Skeletal muscle cell (primary cell): ENCODE results near the gene MAML3.

Experiments
- DNase-seq: peaks from one replicate; pipeline ENCODE4 v3.0.0-alpha.2; 2010; ENCODE audit warnings: low read depth
- H3K4me3 ChIP-seq: 2 replicates; pipeline ENCODE4 v1.5.1; 2011; ENCODE audit warnings: low read depth, mild to moderate bottlenecking, control low read depth, low read length, moderate library complexity

The MAML3 gene

GRCh38 chr4:139986689-139987501, 167.1 kb downstream of the MAML3 start:
- peak; percentile 23 for DNase-seq
- H3K4me3 ChIP-seq: no peak overlapping the region

- no peak overlapping the region for H3K4me3 ChIP-seq
- DNase-seq: no peak
Observed at GRCh38 chr4:139986106-139986505, 167.9 kb downstream of the MAML3 start.

- H3K4me3 ChIP-seq: no peak overlapping the region
- no peak for DNase-seq
Observed at GRCh38 chr4:139985401-139985800, 168.6 kb downstream of the MAML3 start.

- no peak for DNase-seq
- H3K4me3 ChIP-seq: no peak overlapping the region
Observed at GRCh38 chr4:139984471-139984870, 169.5 kb downstream of the MAML3 start.

- DNase-seq: no peak
- H3K4me3 ChIP-seq: no peak overlapping the region
Observed at GRCh38 chr4:139978692-139979091, 175.3 kb downstream of the MAML3 start.

GRCh38 chr4:139977838-139978609, 176.0 kb downstream of the MAML3 start:
- no peak for DNase-seq
- H3K4me3 ChIP-seq: no peak overlapping the region

- no peak overlapping the region for H3K4me3 ChIP-seq
- DNase-seq: peak; percentile 35
Observed at GRCh38 chr4:139975830-139976272, 178.1 kb downstream of the MAML3 start.

GRCh38 chr4:139973616-139974015, 180.4 kb downstream of the MAML3 start:
- DNase-seq: no peak
- no peak overlapping the region for H3K4me3 ChIP-seq

GRCh38 chr4:139973015-139973414, 181.0 kb downstream of the MAML3 start:
- no peak for DNase-seq
- H3K4me3 ChIP-seq: no peak overlapping the region

- DNase-seq: no peak
- no peak overlapping the region for H3K4me3 ChIP-seq
Observed at GRCh38 chr4:139972305-139972704, 181.7 kb downstream of the MAML3 start.

- no peak overlapping the region for H3K4me3 ChIP-seq
- no peak for DNase-seq
Observed at GRCh38 chr4:139971111-139971510, 182.9 kb downstream of the MAML3 start.

- no peak for DNase-seq
- no peak overlapping the region for H3K4me3 ChIP-seq
Observed at GRCh38 chr4:139969635-139970266, 184.2 kb downstream of the MAML3 start.

GRCh38 chr4:139968831-139969230, 185.2 kb downstream of the MAML3 start:
- no peak overlapping the region for H3K4me3 ChIP-seq
- DNase-seq: no peak

- DNase-seq: no peak
- H3K4me3 ChIP-seq: no peak overlapping the region
Observed at GRCh38 chr4:139966383-139966782, 187.6 kb downstream of the MAML3 start.

GRCh38 chr4:139965789-139966188, 188.2 kb downstream of the MAML3 start:
- no peak overlapping the region for H3K4me3 ChIP-seq
- no peak for DNase-seq

- DNase-seq: no peak
- no peak overlapping the region for H3K4me3 ChIP-seq
Observed at GRCh38 chr4:139963708-139964107, 190.3 kb downstream of the MAML3 start.

GRCh38 chr4:139962130-139962684, 191.8 kb downstream of the MAML3 start:
- DNase-seq: no peak
- no peak overlapping the region for H3K4me3 ChIP-seq

GRCh38 chr4:139961344-139961946, 192.5 kb downstream of the MAML3 start:
- no peak overlapping the region for H3K4me3 ChIP-seq
- no peak for DNase-seq

- DNase-seq: no peak
- H3K4me3 ChIP-seq: no peak overlapping the region
Observed at GRCh38 chr4:139959396-139959795, 194.6 kb downstream of the MAML3 start.

- no peak overlapping the region for H3K4me3 ChIP-seq
- DNase-seq: no peak
Observed at GRCh38 chr4:139958739-139959098, 195.3 kb downstream of the MAML3 start.
